ENCODE data around the gene ZNF93. TPM values are rescaled to one million over a fixed set of nuclear protein-coding genes. Genes with fewer than 3 reads are reported as not detected.

Gene ZNF93
- total and polyA plus RNA-seq, 2 of the 13 experiments (the other 11 are each of a cell fraction or from before 2014, with no cell fraction given) = 0.49 to 0.66 TPM

DNA sequence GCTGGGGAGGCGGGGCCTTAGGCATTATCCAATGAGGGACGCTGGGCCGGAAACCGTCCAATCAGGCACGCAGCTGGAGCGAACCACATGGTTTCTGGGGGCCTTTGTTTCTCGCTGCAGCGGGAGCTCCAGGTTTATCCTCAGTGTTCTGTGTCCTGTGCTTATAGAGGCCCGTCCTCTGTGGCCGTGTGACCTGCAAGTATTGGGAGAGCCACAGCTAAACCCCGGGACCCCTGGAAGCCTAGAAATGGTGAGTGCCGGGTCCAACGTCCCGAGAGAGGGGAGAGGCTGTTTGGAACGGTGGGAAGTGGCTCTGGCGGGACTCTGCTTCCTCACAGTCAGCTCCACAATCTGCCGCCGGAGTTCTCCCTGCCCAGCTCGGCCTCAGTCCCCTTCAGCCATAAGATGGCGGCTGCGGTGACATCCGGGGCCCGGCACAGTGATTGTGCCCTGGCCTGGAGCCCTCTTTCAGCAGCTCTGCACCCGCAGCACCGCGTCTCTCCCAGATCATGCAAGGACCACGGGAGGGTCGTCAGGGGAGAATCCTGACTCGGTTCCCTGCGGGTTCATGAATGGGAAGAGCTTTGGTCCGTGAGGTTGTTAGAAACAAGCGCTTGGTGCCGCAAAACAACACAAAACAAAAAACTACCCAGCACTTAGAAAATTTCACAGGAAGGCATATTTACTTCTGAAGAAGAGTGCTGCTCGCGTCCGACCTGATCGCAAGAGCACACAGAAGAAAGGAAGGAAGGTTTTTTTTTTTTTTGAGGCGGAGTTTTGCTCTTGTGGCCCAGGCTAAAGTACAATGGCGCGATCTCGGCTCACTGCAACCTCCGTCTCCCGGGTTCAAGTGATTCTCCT, 34.8 kb upstream of the ZNF93 start, which contains the start of gene ZNF253 (continued):
- TF ChIP-seq, protein P1, sequence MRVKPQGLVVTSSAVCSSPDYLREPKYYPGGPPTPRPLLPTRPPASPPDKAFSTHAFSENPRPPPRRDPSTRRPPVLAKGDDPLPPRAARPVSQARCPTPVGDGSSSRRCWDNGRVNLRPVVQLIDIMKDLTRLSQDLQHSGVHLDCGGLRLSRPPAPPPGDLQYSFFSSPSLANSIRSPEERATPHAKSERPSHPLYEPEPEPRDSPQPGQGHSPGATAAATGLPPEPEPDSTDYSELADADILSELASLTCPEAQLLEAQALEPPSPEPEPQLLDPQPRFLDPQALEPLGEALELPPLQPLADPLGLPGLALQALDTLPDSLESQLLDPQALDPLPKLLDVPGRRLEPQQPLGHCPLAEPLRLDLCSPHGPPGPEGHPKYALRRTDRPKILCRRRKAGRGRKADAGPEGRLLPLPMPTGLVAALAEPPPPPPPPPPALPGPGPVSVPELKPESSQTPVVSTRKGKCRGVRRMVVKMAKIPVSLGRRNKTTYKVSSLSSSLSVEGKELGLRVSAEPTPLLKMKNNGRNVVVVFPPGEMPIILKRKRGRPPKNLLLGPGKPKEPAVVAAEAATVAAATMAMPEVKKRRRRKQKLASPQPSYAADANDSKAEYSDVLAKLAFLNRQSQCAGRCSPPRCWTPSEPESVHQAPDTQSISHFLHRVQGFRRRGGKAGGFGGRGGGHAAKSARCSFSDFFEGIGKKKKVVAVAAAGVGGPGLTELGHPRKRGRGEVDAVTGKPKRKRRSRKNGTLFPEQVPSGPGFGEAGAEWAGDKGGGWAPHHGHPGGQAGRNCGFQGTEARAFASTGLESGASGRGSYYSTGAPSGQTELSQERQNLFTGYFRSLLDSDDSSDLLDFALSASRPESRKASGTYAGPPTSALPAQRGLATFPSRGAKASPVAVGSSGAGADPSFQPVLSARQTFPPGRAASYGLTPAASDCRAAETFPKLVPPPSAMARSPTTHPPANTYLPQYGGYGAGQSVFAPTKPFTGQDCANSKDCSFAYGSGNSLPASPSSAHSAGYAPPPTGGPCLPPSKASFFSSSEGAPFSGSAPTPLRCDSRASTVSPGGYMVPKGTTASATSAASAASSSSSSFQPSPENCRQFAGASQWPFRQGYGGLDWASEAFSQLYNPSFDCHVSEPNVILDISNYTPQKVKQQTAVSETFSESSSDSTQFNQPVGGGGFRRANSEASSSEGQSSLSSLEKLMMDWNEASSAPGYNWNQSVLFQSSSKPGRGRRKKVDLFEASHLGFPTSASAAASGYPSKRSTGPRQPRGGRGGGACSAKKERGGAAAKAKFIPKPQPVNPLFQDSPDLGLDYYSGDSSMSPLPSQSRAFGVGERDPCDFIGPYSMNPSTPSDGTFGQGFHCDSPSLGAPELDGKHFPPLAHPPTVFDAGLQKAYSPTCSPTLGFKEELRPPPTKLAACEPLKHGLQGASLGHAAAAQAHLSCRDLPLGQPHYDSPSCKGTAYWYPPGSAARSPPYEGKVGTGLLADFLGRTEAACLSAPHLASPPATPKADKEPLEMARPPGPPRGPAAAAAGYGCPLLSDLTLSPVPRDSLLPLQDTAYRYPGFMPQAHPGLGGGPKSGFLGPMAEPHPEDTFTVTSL (CRISPR knock-in tag; IDR thresholded peaks at IDR 0.05; ENCODE audit: borderline replicate concordance) = no peak
- peak; percentile 60; the same call in 1 of the 2 replicates for TF ChIP-seq YEATS2 (CRISPR knock-in tag; IDR thresholded peaks at IDR 0.05; ENCODE audit: borderline replicate concordance)

DNA sequence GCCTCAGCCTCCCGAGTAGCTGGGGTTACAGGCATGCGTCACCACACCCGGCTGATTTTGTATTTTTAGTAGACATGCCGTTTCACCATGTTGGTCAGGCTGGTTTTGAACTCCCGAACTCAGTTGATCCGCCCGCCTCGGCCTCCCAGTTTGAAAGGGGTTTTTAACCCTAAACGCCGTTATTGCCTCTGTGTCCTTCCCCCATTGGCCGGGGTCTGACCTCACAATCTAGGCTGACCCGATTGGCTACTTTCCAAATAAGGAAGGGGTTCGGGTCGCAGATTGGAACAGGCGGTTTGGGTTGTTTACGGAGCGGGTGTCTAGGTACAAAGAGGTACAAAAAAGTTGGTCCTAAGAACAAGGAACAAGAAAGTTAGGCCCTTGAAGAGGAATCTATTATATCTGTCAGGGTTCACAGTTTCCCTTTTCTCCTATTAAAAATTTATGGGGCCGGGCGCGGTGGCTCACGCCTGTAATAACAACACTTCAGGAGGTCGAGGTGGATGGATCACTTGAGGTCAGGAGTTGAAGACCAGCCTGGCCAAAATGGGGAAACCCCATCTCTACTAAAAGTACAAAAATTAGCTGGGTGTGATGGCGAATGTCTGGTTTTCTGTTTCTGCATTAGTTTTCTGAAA, 34.0 kb upstream of the ZNF93 start:
- H3K4me2 ChIP-seq (ENCODE audit: low read depth, low read length) = peak overlapping the region; percentile 76
- ChIA-PET CTCF (ENCODE audit: low intra/inter-chr PET ratio, low total read pairs) (no interaction called here), POLR2A (interaction anchor here (1.2 to 3.0 kb wide), 5 partner anchors 13 to 699 kb away, joined by 4 to 35 read pairs (median 10); partner anchors contain the start of genes ATP13A1, ZNF14 and ZNF737)
- intact Hi-C loops (cut with micrococcal nuclease; ENCODE audit: unreplicated experiment) (loop anchor here (2.0 to 5.0 kb wide), 2 partner anchors 89 to 204 kb away; partner anchors contain the start of gene ATP13A1), in situ Hi-C loops (cut with HindIII; ENCODE audit: extremely low pct_ligation_motif_present, low pct_unique_long_range_greater_than_20kb) (no loop called here)
- H3K4me3 ChIP-seq (replicated peaks in 1 of 3; ENCODE audit: insufficient read depth in 1 of 3, low read depth in 2 of 3, low read length in 3 of 3) = peak overlapping the region; percentile 80 to 91 (median 90)
- H3K79me2 ChIP-seq (ENCODE audit: insufficient read depth, low read length) = peaks cover 53% of the 10 kb centered on the region
- H4K20me1 ChIP-seq (ENCODE audit: insufficient read depth, low read length) = peaks cover 5% of the 10 kb centered on the region; the same call in 1 of the 2 replicates
- H3K9me3 ChIP-seq (ENCODE audit: low read length) = no peaks in the 10 kb centered on the region
- DNase-seq (ENCODE audit: low spot score) = peak; percentile 58
- BruUV-seq (replicated peaks) = no TSS peak
- FAIRE-seq = no peak
- H3K4me1 ChIP-seq (ENCODE audit: insufficient read depth, low read length) = peaks cover 33% of the 10 kb centered on the region
- H2AFZ ChIP-seq (ENCODE audit: low read length) = no peak overlapping the region
- 19% methylated on average over 21 of the region's 23 CpGs for WGBS (ENCODE audit: low lambda C conversion rate)
- peaks cover under 1 to 1% of the 10 kb centered on the region in 2 experiments; a peak in 2 of 5 replicates for H3K36me3 ChIP-seq (replicated peaks in 1 of 2; ENCODE audit: control insufficient read depth in 1 of 2, insufficient read depth in 2 of 2, low read length in 2 of 2)
- peak overlapping the region; percentile 95 for H3K9ac ChIP-seq (ENCODE audit: insufficient read depth, low read depth, low read length)
- no peaks in the 10 kb centered on the region; a peak in 1 of 5 replicates for H3K27me3 ChIP-seq (ENCODE audit: control insufficient read depth in 1 of 2, insufficient read depth in 2 of 2, low read length in 2 of 2)
- peak overlapping the region; percentile 99 for H3K27ac ChIP-seq (ENCODE audit: extremely low read length, insufficient read depth, low read length)
- ATAC-seq = peak; percentile 23
- TF ChIP-seq NR3C1 (CRISPR knock-in tag; IDR thresholded peaks at IDR 0.05) (no peak), HDAC1 (CRISPR knock-in tag; IDR thresholded peaks at IDR 0.05) (peak; percentile 18), TAF15 (IDR thresholded peaks at IDR 0.05; ENCODE audit: low read depth, low read length, poor library complexity, severe bottlenecking) (no peak), ZNF382 (CRISPR knock-in tag; IDR thresholded peaks at IDR 0.05; ENCODE audit: borderline replicate concordance) (no peak), ZNF713 (CRISPR knock-in tag; IDR thresholded peaks at IDR 0.05) (no peak), GATAD1 (CRISPR knock-in tag; IDR thresholded peaks at IDR 0.05) (no peak), NFE2 (CRISPR knock-in tag; IDR thresholded peaks at IDR 0.05) (no peak), SP5 (CRISPR knock-in tag; IDR thresholded peaks at IDR 0.05; ENCODE audit: borderline replicate concordance, low read depth) (no peak), SRSF1 (optimal IDR thresholded peaks at IDR 0.05; ENCODE audit: low read depth, low read length) (no peak), RBFOX2 (IDR thresholded peaks at IDR 0.05; ENCODE audit: low read depth, low read length) (0 out of 2 replicates have a peak, but pooled peaks have one; percentile 6)
- TF ChIP-seq, protein P2, sequence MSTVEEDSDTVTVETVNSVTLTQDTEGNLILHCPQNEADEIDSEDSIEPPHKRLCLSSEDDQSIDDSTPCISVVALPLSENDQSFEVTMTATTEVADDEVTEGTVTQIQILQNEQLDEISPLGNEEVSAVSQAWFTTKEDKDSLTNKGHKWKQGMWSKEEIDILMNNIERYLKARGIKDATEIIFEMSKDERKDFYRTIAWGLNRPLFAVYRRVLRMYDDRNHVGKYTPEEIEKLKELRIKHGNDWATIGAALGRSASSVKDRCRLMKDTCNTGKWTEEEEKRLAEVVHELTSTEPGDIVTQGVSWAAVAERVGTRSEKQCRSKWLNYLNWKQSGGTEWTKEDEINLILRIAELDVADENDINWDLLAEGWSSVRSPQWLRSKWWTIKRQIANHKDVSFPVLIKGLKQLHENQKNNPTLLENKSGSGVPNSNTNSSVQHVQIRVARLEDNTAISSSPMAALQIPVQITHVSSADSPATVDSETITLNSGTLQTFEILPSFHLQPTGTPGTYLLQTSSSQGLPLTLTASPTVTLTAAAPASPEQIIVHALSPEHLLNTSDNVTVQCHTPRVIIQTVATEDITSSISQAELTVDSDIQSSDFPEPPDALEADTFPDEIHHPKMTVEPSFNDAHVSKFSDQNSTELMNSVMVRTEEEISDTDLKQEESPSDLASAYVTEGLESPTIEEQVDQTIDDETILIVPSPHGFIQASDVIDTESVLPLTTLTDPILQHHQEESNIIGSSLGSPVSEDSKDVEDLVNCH (CRISPR knock-in tag; IDR thresholded peaks at IDR 0.05) = no peak

Data from HepG2 (cell line).